Effector CD8-positive, alpha-beta T cell (primary cell): ENCODE data around the gene ORAI3.

Experiments used
- DNase-seq: peaks from one replicate; lab custom pipeline; 2025; lab: John Stamatoyannopoulos, UW
- total RNA-seq, 4 experiments: gene quantifications; one replicate each; lab custom pipeline; 2026; lab: John Stamatoyannopoulos, UW

Gene ORAI3
- total RNA-seq: 4.4 to 9.9 (median 5.7) reads per million in 4 experiments

- DNase-seq: no peak
Observed at GRCh38 chr16:30948667-30949649, at the start of gene ORAI3. Gene ORAI3, plus strand, starts transcription at chr16:30949068. Its CDS starts 222 bp downstream, at chr16:30949290.

GRCh38 chr16:30899794-30900193 is 49.1 kb upstream of the ORAI3 start:
- no peak for DNase-seq

GRCh38 chr16:30900588-30900987 is 48.3 kb upstream of the ORAI3 start:
- no peak for DNase-seq

- DNase-seq: no peak
Observed at GRCh38 chr16:30901201-30902028, 47.5 kb upstream of the ORAI3 start.

- no peak for DNase-seq
Observed at GRCh38 chr16:30902029-30902972, 46.6 kb upstream of the ORAI3 start.

GRCh38 chr16:30903002-30903401 is 45.9 kb upstream of the ORAI3 start:
- DNase-seq: no peak

GRCh38 chr16:30903596-30903995 is 45.3 kb upstream of the ORAI3 start:
- no peak for DNase-seq

- DNase-seq: no peak
Observed at GRCh38 chr16:30904114-30904780, 44.6 kb upstream of the ORAI3 start.

- no peak for DNase-seq
Observed at GRCh38 chr16:30907064-30907463, 41.8 kb upstream of the ORAI3 start.

GRCh38 chr16:30910427-30911029 is 38.3 kb upstream of the ORAI3 start:
- no peak for DNase-seq

GRCh38 chr16:30912794-30913412 is 36.0 kb upstream of the ORAI3 start:
- no peak for DNase-seq

- DNase-seq: no peak
Observed at GRCh38 chr16:30914830-30915229, 34.0 kb upstream of the ORAI3 start.

- no peak for DNase-seq
Observed at GRCh38 chr16:30918614-30919013, 30.3 kb upstream of the ORAI3 start.

GRCh38 chr16:30920891-30921290 is 28.0 kb upstream of the ORAI3 start:
- DNase-seq: no peak

- DNase-seq: no peak
Observed at GRCh38 chr16:30921459-30921747, 27.5 kb upstream of the ORAI3 start.

GRCh38 chr16:30921748-30922419 is 27.0 kb upstream of the ORAI3 start:
- DNase-seq: peak; percentile 85

- peak; percentile 99 for DNase-seq
Observed at GRCh38 chr16:30922420-30922959, 26.4 kb upstream of the ORAI3 start.

- peak; percentile 91 for DNase-seq
Observed at GRCh38 chr16:30922960-30923535, 25.8 kb upstream of the ORAI3 start.

GRCh38 chr16:30923554-30924075 is 25.3 kb upstream of the ORAI3 start, which contains the start of gene FBXL19:
Gene FBXL19, plus strand, starts transcription at chr16:30923572. Its CDS starts 2,183 bp downstream, at chr16:30925755.
- DNase-seq: peak; percentile 25
